Measurements from ENCODE around the gene TMEM51. TPM values are rescaled to one million over a fixed set of nuclear protein-coding genes. Genes with fewer than 3 reads are reported as not detected.

The TMEM51 gene
- polyA plus RNA-seq, 1 donor (not counting 4 experiments of a cell fraction or from before 2014, with no cell fraction given): 12.9 TPM

- Histone ChIP-seq H3K4me2 (ENCODE audit: control insufficient read depth, extremely low read depth, insufficient read depth, low read depth, low read length) (no peak overlapping the region), H3K4me1 (ENCODE audit: control insufficient read depth, extremely low read depth, insufficient read depth, low read length) (no peaks in the 10 kb centered on the region), H2AFZ (ENCODE audit: control insufficient read depth, low read length) (no peak overlapping the region), H3K27ac (ENCODE audit: control insufficient read depth, insufficient read depth, low read length) (no peak overlapping the region), H3K79me2 (ENCODE audit: control insufficient read depth, insufficient read depth, low read length) (no peaks in the 10 kb centered on the region), H3K27me3 (ENCODE audit: control insufficient read depth, extremely low read depth, insufficient read depth, low read length) (no peaks in the 10 kb centered on the region), H3K4me3 (ENCODE audit: control insufficient read depth in 2 of 3, extremely low read depth in 1 of 3, insufficient read depth in 2 of 3, low read depth in 1 of 3, low read length in 3 of 3) (no peak overlapping the region), H3K9me1 (ENCODE audit: control insufficient read depth, extremely low read depth, insufficient read depth, low read length) (no peaks in the 10 kb centered on the region), H3K36me3 (ENCODE audit: control insufficient read depth in 2 of 2, extremely low read depth in 1 of 2, insufficient read depth in 2 of 2, low read length in 2 of 2) (no peaks in the 10 kb centered on the region), H4K20me1 (ENCODE audit: control insufficient read depth, extremely low read depth, insufficient read depth, low read length) (no peaks in the 10 kb centered on the region), H3K9me3 (ENCODE audit: control insufficient read depth, low read depth, low read length) (no peaks in the 10 kb centered on the region), H3K9ac (ENCODE audit: control insufficient read depth, extremely low read depth, insufficient read depth, low read length) (no peak overlapping the region)
- dilution Hi-C loops (cut with MboI; ENCODE audit: extremely low pct_ligation_motif_present, low sequenced_read_pairs): no loop called here
- no peak for DNase-seq (ENCODE audit: low read depth, low spot score)
- TF ChIP-seq, protein P1, sequence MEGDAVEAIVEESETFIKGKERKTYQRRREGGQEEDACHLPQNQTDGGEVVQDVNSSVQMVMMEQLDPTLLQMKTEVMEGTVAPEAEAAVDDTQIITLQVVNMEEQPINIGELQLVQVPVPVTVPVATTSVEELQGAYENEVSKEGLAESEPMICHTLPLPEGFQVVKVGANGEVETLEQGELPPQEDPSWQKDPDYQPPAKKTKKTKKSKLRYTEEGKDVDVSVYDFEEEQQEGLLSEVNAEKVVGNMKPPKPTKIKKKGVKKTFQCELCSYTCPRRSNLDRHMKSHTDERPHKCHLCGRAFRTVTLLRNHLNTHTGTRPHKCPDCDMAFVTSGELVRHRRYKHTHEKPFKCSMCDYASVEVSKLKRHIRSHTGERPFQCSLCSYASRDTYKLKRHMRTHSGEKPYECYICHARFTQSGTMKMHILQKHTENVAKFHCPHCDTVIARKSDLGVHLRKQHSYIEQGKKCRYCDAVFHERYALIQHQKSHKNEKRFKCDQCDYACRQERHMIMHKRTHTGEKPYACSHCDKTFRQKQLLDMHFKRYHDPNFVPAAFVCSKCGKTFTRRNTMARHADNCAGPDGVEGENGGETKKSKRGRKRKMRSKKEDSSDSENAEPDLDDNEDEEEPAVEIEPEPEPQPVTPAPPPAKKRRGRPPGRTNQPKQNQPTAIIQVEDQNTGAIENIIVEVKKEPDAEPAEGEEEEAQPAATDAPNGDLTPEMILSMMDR (optimal IDR thresholded peaks at IDR 0.05 in 1 of 3, IDR thresholded peaks at IDR 0.05 in 1 of 3, conservative IDR thresholded peaks at IDR 0.05 in 1 of 3; ENCODE audit: extremely low read depth in 1 of 3, insufficient read depth in 2 of 3, low read length in 3 of 3): no peak
- no peak for TF ChIP-seq EZH2 (IDR thresholded peaks at IDR 0.05; ENCODE audit: low read length)
- FAIRE-seq: no peak
These were observed 28.3 kb upstream of the TMEM51 start for GRCh38 chr1:15125101-15125745.

- dilution Hi-C loops (cut with MboI; ENCODE audit: extremely low pct_ligation_motif_present, low sequenced_read_pairs): no loop called here
- FAIRE-seq: no peak
- TF ChIP-seq, protein P1 (optimal IDR thresholded peaks at IDR 0.05 in 1 of 3, IDR thresholded peaks at IDR 0.05 in 1 of 3, conservative IDR thresholded peaks at IDR 0.05 in 1 of 3; ENCODE audit: extremely low read depth in 1 of 3, insufficient read depth in 2 of 3, low read length in 3 of 3): no peak
- no peak for TF ChIP-seq EZH2 (IDR thresholded peaks at IDR 0.05; ENCODE audit: low read length)
These were observed 25.5 kb upstream of the TMEM51 start for GRCh38 chr1:15128077-15128476.

More at GRCh38 chr1:15128077-15128476, 25.5 kb upstream of the TMEM51 start:
- Histone ChIP-seq H3K9me3 (ENCODE audit: control insufficient read depth, low read depth, low read length) (no peaks in the 10 kb centered on the region), H3K9me1 (ENCODE audit: control insufficient read depth, extremely low read depth, insufficient read depth, low read length) (no peaks in the 10 kb centered on the region), H3K4me1 (ENCODE audit: control insufficient read depth, extremely low read depth, insufficient read depth, low read length) (no peaks in the 10 kb centered on the region), H3K27ac (ENCODE audit: control insufficient read depth, insufficient read depth, low read length) (no peak overlapping the region), H3K79me2 (ENCODE audit: control insufficient read depth, insufficient read depth, low read length) (no peaks in the 10 kb centered on the region), H3K36me3 (ENCODE audit: control insufficient read depth in 2 of 2, extremely low read depth in 1 of 2, insufficient read depth in 2 of 2, low read length in 2 of 2) (no peaks in the 10 kb centered on the region), H3K9ac (ENCODE audit: control insufficient read depth, extremely low read depth, insufficient read depth, low read length) (no peak overlapping the region), H4K20me1 (ENCODE audit: control insufficient read depth, extremely low read depth, insufficient read depth, low read length) (no peaks in the 10 kb centered on the region), H3K27me3 (ENCODE audit: control insufficient read depth, extremely low read depth, insufficient read depth, low read length) (no peaks in the 10 kb centered on the region), H3K4me3 (ENCODE audit: control insufficient read depth in 2 of 3, extremely low read depth in 1 of 3, insufficient read depth in 2 of 3, low read depth in 1 of 3, low read length in 3 of 3) (no peak overlapping the region), H3K4me2 (ENCODE audit: control insufficient read depth, extremely low read depth, insufficient read depth, low read depth, low read length) (no peak overlapping the region), H2AFZ (ENCODE audit: control insufficient read depth, low read length) (no peak overlapping the region)
- no peak for DNase-seq (ENCODE audit: low read depth, low spot score)

All from keratinocyte (primary cell).